DOHH2 (cell line): ENCODE measurements around the gene P3H3.

Experiments used
- EZH2phosphoT487 ChIP-seq: fragments of 200-600 bp; sonication (generic); IDR thresholded peaks from 2 replicates; pipeline ENCODE4 v1.6.1; 2017; ENCODE audit warnings: borderline replicate concordance, mild to moderate bottlenecking, antibody characterized with exemption, low read length, moderate library complexity, mixed read lengths
- TF ChIP-seq, protein P1 (sequence below): fragments of 200-600 bp; sonication (generic); IDR thresholded peaks from one replicate; pipeline ENCODE4 v1.5.1; 2014; ENCODE audit warnings: antibody characterized with exemption, mild to moderate bottlenecking, low read depth, low read length; ENCODE audit not compliant: poor library complexity, severe bottlenecking

DNA sequence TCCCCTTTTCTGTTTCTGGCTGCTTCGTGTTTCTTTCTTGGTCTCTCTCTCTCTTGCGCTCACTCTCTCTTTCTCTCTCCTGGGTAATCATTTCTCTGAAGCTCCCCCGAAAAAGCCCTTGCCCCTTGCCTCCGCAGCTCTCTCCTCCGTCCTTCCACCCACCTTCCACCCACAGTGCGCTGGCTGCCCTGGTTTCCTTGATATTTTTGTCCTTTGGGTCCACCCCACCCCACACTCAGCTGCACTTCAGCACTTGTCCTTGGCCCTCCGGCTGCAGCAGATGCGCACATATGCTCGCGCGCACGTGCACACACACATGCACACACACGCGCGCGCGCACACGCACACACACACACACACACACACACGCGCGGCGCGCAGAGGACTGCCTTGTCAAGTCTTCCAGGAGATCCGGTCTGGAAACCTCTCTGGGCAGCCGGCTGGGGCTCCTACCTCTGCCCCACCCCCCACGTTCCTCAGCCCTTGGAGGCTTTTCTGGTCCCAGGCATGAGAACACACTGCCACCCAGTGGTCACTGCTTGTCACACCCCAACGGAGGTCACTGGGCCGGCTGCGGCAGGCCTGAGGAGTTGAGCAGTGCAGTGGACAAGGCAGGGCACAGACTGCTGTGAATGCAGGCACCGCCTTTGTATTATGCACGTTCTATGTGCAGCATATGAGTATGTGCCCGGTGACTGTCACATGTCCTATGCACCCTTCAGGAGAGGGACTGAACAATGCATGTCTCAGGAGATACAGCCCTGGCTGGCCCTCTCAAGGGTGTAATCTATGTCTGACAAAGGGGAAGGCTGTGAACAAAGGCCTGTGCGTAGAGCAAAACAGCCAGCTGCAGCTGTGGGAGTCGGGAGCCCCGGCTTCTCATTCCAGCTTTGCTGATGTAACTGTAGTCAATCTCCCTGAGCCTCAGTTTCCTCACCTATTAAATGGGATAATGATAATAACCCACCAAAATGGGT is 49.3 kb upstream of the P3H3 start:
- TF ChIP-seq, protein P1, sequence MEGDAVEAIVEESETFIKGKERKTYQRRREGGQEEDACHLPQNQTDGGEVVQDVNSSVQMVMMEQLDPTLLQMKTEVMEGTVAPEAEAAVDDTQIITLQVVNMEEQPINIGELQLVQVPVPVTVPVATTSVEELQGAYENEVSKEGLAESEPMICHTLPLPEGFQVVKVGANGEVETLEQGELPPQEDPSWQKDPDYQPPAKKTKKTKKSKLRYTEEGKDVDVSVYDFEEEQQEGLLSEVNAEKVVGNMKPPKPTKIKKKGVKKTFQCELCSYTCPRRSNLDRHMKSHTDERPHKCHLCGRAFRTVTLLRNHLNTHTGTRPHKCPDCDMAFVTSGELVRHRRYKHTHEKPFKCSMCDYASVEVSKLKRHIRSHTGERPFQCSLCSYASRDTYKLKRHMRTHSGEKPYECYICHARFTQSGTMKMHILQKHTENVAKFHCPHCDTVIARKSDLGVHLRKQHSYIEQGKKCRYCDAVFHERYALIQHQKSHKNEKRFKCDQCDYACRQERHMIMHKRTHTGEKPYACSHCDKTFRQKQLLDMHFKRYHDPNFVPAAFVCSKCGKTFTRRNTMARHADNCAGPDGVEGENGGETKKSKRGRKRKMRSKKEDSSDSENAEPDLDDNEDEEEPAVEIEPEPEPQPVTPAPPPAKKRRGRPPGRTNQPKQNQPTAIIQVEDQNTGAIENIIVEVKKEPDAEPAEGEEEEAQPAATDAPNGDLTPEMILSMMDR, result peak; percentile 97
- TF ChIP-seq EZH2phosphoT487, result no peak
